CD8-positive, alpha-beta memory T cell (primary cell): ENCODE data around the gene CD300E. TPM values are rescaled to one million over a fixed set of nuclear protein-coding genes. Genes with fewer than 3 reads are reported as not detected.
"Not testable (repeated sequence)": the region's sequence is repeated elsewhere in the genome, so short reads cannot be mapped to it uniquely, and the experiment has no call there.

Experiments used
- CTCF ChIA-PET: fragments of 350-600 bp; sonication (Branson Sonifier 250); formaldehyde crosslinking; loops from one replicate; lab custom pipeline; 2021; ENCODE audit warnings: antibody characterized with exemption; lab: Charles Lee
- POLR2A ChIA-PET: fragments of 350-600 bp; sonication (Branson Sonifier 250); formaldehyde crosslinking; loops from one replicate; lab custom pipeline; 2021; ENCODE audit warnings: antibody characterized with exemption; lab: Charles Lee
- DNase-seq, 5 donors: peaks; one replicate each; pipeline versions ENCODE4 v3.0.0 to v3.0.0-alpha.2; 2020 to 2022; ENCODE audit warnings: mixed read lengths in 1 of 5
- H3K27ac ChIP-seq: one replicate; pipeline ENCODE4 v1.7.0; 2013; ENCODE audit warnings: low read depth, mild to moderate bottlenecking, low read length, moderate library complexity
- H3K27me3 ChIP-seq: 2 replicates; pipeline ENCODE4 v1.7.0; 2013; ENCODE audit warnings: low read length, mild to moderate bottlenecking; ENCODE audit not compliant: insufficient read depth, poor library complexity, severe bottlenecking
- H3K36me3 ChIP-seq: 2 replicates; pipeline ENCODE4 v1.7.0; 2013; ENCODE audit warnings: mild to moderate bottlenecking, low read length, moderate library complexity; ENCODE audit not compliant: insufficient read depth
- H3K4me1 ChIP-seq: 2 replicates; pipeline ENCODE4 v1.7.0; 2013; ENCODE audit warnings: mild to moderate bottlenecking, low read length, moderate library complexity; ENCODE audit not compliant: insufficient read depth
- H3K4me3 ChIP-seq: 2 replicates; pipeline ENCODE4 v1.7.0; 2013; ENCODE audit warnings: mild to moderate bottlenecking, low read length
- H3K9me3 ChIP-seq: 2 replicates; pipeline ENCODE4 v1.7.0; 2013; ENCODE audit warnings: mild to moderate bottlenecking, low read length
- H3K27ac Mint-ChIP-seq, 8 donors: one replicate each; pipeline ENCODE4 v1.8.0; 2020 to 2021; ENCODE audit warnings: mixed read lengths in 8 of 8, mild to moderate bottlenecking in 6 of 8, inconsistent platforms in 3 of 8, moderate library complexity in 3 of 8
- H3K27me3 Mint-ChIP-seq, 2 donors: one replicate each; pipeline ENCODE4 v1.8.0; 2020 to 2021; ENCODE audit warnings: mixed read lengths in 2 of 2, mild to moderate bottlenecking in 1 of 2, moderate library complexity in 1 of 2
- H3K36me3 Mint-ChIP-seq, 3 donors: one replicate each; pipeline ENCODE4 v1.8.0; 2020 to 2021; ENCODE audit warnings: mixed read lengths in 3 of 3, inconsistent platforms in 1 of 3, mild to moderate bottlenecking in 1 of 3
- H3K4me1 Mint-ChIP-seq, 3 donors: one replicate each; pipeline ENCODE4 v1.8.0; 2020 to 2021; ENCODE audit warnings: mixed read lengths in 3 of 3, inconsistent platforms in 1 of 3, mild to moderate bottlenecking in 1 of 3
- H3K4me3 Mint-ChIP-seq, 7 donors: one replicate each; pipeline ENCODE4 v1.8.0; 2020 to 2021; ENCODE audit warnings: mixed read lengths in 7 of 7, mild to moderate bottlenecking in 6 of 7, moderate library complexity in 4 of 7, inconsistent platforms in 2 of 7
- H3K9me3 Mint-ChIP-seq, 5 donors: one replicate each; pipeline ENCODE4 v1.8.0; 2020 to 2022; ENCODE audit warnings: mixed read lengths in 5 of 5, mild to moderate bottlenecking in 3 of 5, moderate library complexity in 2 of 5, inconsistent platforms in 1 of 5
- polyA plus RNA-seq: library from polyadenylated mRNA; unstranded; fragments of 300-500 nt; fragmentation: Illumina TruSeq; gene quantifications from one replicate; pipeline ENCODE4 v1.2.3, GENCODE V29; 2021
- total RNA-seq, 2 experiments: library from RNA; stranded (reverse); gene quantifications; one replicate each; pipeline ENCODE4 v1.2.3, GENCODE V29; 2021

CD300E gene
- total and polyA plus RNA-seq, 3 experiments from 2014 or later = not detected

GRCh38 chr17:74642556-74642955 is 19.0 kb upstream of the CD300E start:
- Mint-ChIP-seq H3K27me3 (peaks cover 24 to 68% of the 10 kb centered on the region in 2 donors), H3K27ac (no peak overlapping the region), H3K4me3 (no peak overlapping the region), H3K4me1 (peaks cover 7 to 12% (median 11%) of the 10 kb centered on the region in 3 donors), H3K36me3 (peaks cover 0 to 2% (median 0%) of the 10 kb centered on the region in 3 donors), H3K9me3 (no peaks in the 10 kb centered on the region)
- Histone ChIP-seq H3K4me1 (peaks cover 10% of the 10 kb centered on the region), H3K9me3 (no peaks in the 10 kb centered on the region), H3K27ac (no peak overlapping the region), H3K27me3 (peaks cover 6% of the 10 kb centered on the region), H3K4me3 (no peak overlapping the region), H3K36me3 (no peaks in the 10 kb centered on the region)
- POLR2A ChIA-PET = no interaction called here
- no peak for DNase-seq
- CTCF ChIA-PET = no interaction called here

DNA sequence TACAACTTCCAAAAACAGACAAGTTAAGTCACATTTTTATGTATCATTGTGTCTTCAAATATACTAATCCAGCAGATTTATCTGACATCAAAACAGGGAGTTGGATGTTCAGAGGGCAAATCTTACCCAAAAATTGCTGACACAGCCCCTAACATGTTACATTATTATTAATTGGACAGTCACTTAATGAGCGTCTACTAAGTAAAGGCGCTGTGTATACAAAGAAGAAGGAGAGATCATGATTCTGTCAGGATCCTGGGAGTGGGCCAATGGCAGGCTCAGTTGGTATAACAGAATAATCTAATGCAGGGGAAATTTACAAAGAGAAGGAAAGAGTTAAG is 18.4 kb upstream of the CD300E start:
- peaks cover 30 to 70% of the 10 kb centered on the region in 2 donors for H3K27me3 Mint-ChIP-seq
- H3K4me1 Mint-ChIP-seq = peaks cover 7 to 12% (median 11%) of the 10 kb centered on the region in 3 donors
- H3K9me3 Mint-ChIP-seq = no peaks in the 10 kb centered on the region
- Histone ChIP-seq H3K9me3 (no peaks in the 10 kb centered on the region), H3K4me3 (no peak overlapping the region), H3K27me3 (peaks cover 6% of the 10 kb centered on the region), H3K36me3 (no peaks in the 10 kb centered on the region), H3K27ac (no peak overlapping the region), H3K4me1 (peaks cover 10% of the 10 kb centered on the region)
- ChIA-PET CTCF (no interaction called here), POLR2A (no interaction called here)
- DNase-seq = no peak
- no peak overlapping the region for H3K27ac Mint-ChIP-seq
- peaks cover 0 to 2% (median 0%) of the 10 kb centered on the region in 3 donors for H3K36me3 Mint-ChIP-seq
- H3K4me3 Mint-ChIP-seq = no peak overlapping the region

DNA sequence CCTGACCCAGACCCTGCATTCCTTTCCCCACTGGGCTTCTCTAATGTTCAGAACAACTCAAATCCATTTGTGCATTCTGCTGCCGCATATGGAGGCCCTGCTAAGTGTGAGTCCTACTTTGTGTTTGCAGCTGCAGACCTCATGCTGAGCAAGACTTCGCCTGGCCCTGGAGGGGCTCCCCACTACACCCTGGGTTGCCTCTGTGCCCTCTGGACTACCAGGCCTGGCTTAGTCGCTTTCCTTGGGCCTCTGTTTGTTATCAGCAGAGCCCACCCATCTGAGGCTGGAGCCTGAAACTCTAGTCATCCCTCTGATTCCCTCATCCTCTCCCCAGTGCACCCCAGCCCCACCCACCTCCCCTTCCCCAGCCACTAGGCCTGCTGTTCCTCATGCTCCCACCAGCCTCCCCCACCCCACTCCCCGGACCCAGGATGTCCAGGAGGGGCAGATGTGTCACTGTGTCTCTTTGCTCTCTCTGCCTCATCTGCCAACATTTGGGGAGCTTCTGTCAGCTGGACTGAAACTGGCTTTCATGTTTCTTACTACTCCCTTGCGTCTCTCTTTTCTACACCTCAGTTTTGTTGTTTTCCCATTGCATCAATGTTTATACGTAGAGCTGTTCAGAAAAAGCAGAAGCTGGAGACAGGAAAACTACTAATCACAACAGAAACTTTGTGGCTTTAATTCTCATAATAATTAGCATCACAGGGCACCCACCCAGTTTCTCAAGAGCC is 17.9 kb upstream of the CD300E start:
- DNase-seq = no peak
- H3K36me3 ChIP-seq = no peaks in the 10 kb centered on the region
- Mint-ChIP-seq H3K4me1 (peaks cover 7 to 12% (median 11%) of the 10 kb centered on the region in 3 donors), H3K9me3 (no peaks in the 10 kb centered on the region), H3K4me3 (no peak overlapping the region), H3K36me3 (peaks cover 0 to 2% (median 0%) of the 10 kb centered on the region in 3 donors), H3K27me3 (peaks cover 33 to 69% of the 10 kb centered on the region in 2 donors), H3K27ac (no peak overlapping the region)
- ChIA-PET POLR2A (no interaction called here), CTCF (no interaction called here)
- peaks cover 10% of the 10 kb centered on the region for H3K4me1 ChIP-seq
- peaks cover 6% of the 10 kb centered on the region for H3K27me3 ChIP-seq
- no peak overlapping the region for H3K27ac ChIP-seq
- H3K9me3 ChIP-seq = no peaks in the 10 kb centered on the region
- H3K4me3 ChIP-seq = no peak overlapping the region

- no peak overlapping the region for H3K27ac ChIP-seq
- peaks cover 6% of the 10 kb centered on the region for H3K27me3 ChIP-seq
- Mint-ChIP-seq H3K4me3 (peak overlapping the region in 1 of 7 donors; percentile 26), H3K27ac (peak overlapping the region in 1 of 8 donors; percentile 29), H3K36me3 (peaks cover 0 to 2% (median 0%) of the 10 kb centered on the region in 3 donors), H3K9me3 (no peaks in the 10 kb centered on the region), H3K4me1 (peaks cover 7 to 12% (median 11%) of the 10 kb centered on the region in 3 donors), H3K27me3 (peaks cover 28 to 68% of the 10 kb centered on the region in 2 donors)
- no peaks in the 10 kb centered on the region for H3K36me3 ChIP-seq
- POLR2A ChIA-PET = no interaction called here
- CTCF ChIA-PET = no interaction called here
- H3K4me3 ChIP-seq = no peak overlapping the region
- no peaks in the 10 kb centered on the region for H3K9me3 ChIP-seq
- DNase-seq = no peak
- H3K4me1 ChIP-seq = peaks cover 10% of the 10 kb centered on the region
These were observed 16.2 kb upstream of the CD300E start for GRCh38 chr17:74639704-74640151.

DNA sequence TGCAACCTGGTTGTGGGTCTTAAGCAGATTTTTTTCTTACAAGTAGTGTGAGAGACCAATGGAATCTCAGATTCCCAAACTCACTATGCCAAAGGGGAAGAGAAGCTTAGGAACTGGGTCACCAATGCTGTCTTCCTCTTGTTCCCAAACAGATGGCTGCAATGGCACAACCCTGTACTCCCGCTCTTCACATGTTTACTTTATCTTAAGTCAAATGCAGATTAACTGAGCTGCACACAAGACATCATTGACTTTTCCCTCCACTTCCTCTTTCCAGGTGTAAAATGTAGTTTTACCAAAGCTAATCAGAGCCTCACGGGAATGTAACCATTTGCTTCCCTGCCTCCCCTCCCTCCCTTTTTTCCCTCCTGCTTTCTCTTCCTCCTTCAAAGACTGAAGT is 14.4 kb upstream of the CD300E start:
- Histone ChIP-seq H3K27me3 (peaks cover 6% of the 10 kb centered on the region), H3K36me3 (no peaks in the 10 kb centered on the region), H3K27ac (no peak overlapping the region), H3K9me3 (no peaks in the 10 kb centered on the region), H3K4me1 (peaks cover 10% of the 10 kb centered on the region), H3K4me3 (no peak overlapping the region)
- Mint-ChIP-seq H3K9me3 (no peaks in the 10 kb centered on the region), H3K36me3 (peaks cover 0 to 2% (median 0%) of the 10 kb centered on the region in 3 donors), H3K4me3 (no peak overlapping the region), H3K27me3 (peaks cover 29 to 63% of the 10 kb centered on the region in 2 donors), H3K27ac (no peak overlapping the region), H3K4me1 (peaks cover 7 to 12% (median 11%) of the 10 kb centered on the region in 3 donors)
- DNase-seq = no peak
- ChIA-PET CTCF (no interaction called here), POLR2A (no interaction called here)

- POLR2A ChIA-PET = no interaction called here
- Mint-ChIP-seq H3K27me3 (peaks cover 25 to 64% of the 10 kb centered on the region in 2 donors), H3K4me3 (no peak overlapping the region), H3K27ac (no peak overlapping the region), H3K9me3 (no peaks in the 10 kb centered on the region), H3K36me3 (peaks cover 0 to 2% (median 0%) of the 10 kb centered on the region in 3 donors), H3K4me1 (peaks cover 7 to 12% (median 11%) of the 10 kb centered on the region in 3 donors)
- Histone ChIP-seq H3K36me3 (no peaks in the 10 kb centered on the region), H3K27ac (no peak overlapping the region), H3K27me3 (peaks cover 6% of the 10 kb centered on the region), H3K9me3 (no peaks in the 10 kb centered on the region), H3K4me3 (no peak overlapping the region), H3K4me1 (peaks cover 10% of the 10 kb centered on the region)
- CTCF ChIA-PET = no interaction called here
- DNase-seq = no peak
These were observed 13.7 kb upstream of the CD300E start for GRCh38 chr17:74637265-74637664.

- H3K4me3 Mint-ChIP-seq, CTCF ChIA-PET, H3K36me3 Mint-ChIP-seq, H3K9me3 Mint-ChIP-seq, H3K36me3 ChIP-seq, H3K27ac Mint-ChIP-seq, DNase-seq, H3K27ac ChIP-seq, H3K27me3 ChIP-seq, POLR2A ChIA-PET, H3K4me3 ChIP-seq, H3K9me3 ChIP-seq: not testable (repeated sequence)
- Mint-ChIP-seq H3K27me3 (peaks cover 28 to 64% of the 10 kb centered on the region in 2 donors), H3K4me1 (peaks cover 7 to 16% (median 11%) of the 10 kb centered on the region in 3 donors)
- peaks cover 10% of the 10 kb centered on the region for H3K4me1 ChIP-seq
These were observed 13.1 kb upstream of the CD300E start for GRCh38 chr17:74636541-74637085.

- CTCF ChIA-PET = no interaction called here
- POLR2A ChIA-PET = no interaction called here
- Mint-ChIP-seq H3K9me3 (no peaks in the 10 kb centered on the region), H3K36me3 (no peaks in the 10 kb centered on the region), H3K27ac (no peak overlapping the region), H3K4me1 (peaks cover 7 to 16% (median 11%) of the 10 kb centered on the region in 3 donors), H3K4me3 (no peak overlapping the region), H3K27me3 (peaks cover 27 to 69% of the 10 kb centered on the region in 2 donors)
- Histone ChIP-seq H3K9me3 (no peaks in the 10 kb centered on the region), H3K36me3 (no peaks in the 10 kb centered on the region), H3K4me3 (no peak overlapping the region), H3K4me1 (peaks cover 10% of the 10 kb centered on the region), H3K27me3 (peaks cover 6% of the 10 kb centered on the region), H3K27ac (no peak overlapping the region)
- no peak for DNase-seq
These were observed 11.9 kb upstream of the CD300E start for GRCh38 chr17:74635418-74635817.
